LNCAP (cell line): ENCODE results near the gene SRPX.
A peak's percentile ranks its signal among the peaks of the same experiment; 100 is the strongest.

Experiments
- TF ChIP-seq, protein P1 (sequence below): fragments of 450-650 bp; IDR thresholded peaks from 2 replicates; pipeline ENCODE4 v1.5.1; 2017; ENCODE audit warnings: mild to moderate bottlenecking

The SRPX gene

DNA sequence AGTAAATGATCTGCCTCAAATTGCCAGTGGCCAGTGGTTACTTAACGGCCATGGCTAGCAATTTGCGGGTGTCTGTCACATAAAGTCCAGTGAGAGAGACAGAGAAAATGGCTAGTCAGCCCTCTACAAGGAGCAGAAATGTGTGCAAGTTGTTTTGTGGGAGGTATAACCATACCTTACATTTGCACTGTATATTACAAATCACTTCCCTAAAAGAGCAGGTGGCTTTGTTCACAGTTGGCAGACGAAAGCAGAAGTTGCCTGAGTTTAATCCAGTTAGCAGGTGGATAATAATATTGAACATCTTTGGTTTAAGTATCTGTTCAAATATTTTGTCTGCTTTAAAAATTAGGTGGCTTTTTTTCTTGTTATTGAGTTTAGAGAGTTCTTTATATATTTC, 15.6 kb downstream of the SRPX start:
- TF ChIP-seq, protein P1, sequence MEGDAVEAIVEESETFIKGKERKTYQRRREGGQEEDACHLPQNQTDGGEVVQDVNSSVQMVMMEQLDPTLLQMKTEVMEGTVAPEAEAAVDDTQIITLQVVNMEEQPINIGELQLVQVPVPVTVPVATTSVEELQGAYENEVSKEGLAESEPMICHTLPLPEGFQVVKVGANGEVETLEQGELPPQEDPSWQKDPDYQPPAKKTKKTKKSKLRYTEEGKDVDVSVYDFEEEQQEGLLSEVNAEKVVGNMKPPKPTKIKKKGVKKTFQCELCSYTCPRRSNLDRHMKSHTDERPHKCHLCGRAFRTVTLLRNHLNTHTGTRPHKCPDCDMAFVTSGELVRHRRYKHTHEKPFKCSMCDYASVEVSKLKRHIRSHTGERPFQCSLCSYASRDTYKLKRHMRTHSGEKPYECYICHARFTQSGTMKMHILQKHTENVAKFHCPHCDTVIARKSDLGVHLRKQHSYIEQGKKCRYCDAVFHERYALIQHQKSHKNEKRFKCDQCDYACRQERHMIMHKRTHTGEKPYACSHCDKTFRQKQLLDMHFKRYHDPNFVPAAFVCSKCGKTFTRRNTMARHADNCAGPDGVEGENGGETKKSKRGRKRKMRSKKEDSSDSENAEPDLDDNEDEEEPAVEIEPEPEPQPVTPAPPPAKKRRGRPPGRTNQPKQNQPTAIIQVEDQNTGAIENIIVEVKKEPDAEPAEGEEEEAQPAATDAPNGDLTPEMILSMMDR = no peak

DNA sequence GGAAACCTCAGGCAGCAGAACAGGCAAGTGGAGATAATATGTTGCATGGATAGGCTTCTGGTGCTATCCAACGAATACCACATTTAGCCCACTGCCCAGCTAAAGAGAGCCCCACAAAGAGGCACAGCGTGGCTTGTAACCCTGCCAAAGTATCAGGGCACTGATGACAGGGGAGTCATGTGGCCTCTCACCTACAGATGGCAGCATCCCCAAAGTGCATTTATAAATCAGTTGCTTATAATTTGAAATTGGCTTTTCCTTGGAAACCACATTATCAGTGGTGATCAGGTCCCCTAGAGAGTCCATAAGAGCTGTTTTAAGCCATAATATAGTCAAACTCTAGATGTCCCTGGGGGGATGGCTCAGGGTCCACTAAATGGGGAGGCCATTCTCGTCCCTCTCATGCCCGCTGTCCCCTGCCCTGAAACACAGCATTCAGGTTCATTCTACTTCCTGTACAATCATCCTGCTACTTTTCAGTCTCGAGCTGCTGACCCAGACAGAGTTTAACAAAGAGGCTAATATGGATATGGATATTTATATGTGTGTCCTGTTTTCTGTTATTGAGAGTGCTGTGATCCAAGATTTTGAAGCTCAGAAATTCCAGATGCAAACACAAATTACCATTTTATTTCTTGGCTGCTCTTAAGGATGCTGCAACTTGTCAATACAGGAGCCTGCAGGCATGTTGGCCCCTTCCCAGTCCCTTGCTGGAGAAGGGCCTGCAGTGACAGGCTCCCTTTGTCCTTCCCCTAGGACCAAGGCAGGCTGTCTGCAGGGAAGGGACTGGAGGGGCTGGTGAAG, 28.5 kb downstream of the SRPX start:
- TF ChIP-seq, protein P1 = peak; percentile 59

- TF ChIP-seq, protein P1 = no peak
These were observed 31.0 kb downstream of the SRPX start for GRCh38 chrX:38189431-38190250.

- TF ChIP-seq, protein P1 = no peak
These were observed 37.1 kb downstream of the SRPX start for GRCh38 chrX:38183596-38183995.

GRCh38 chrX:38181357-38181756, 39.3 kb downstream of the SRPX start:
- TF ChIP-seq, protein P1 = no peak

- TF ChIP-seq, protein P1 = no peak
These were observed 42.3 kb downstream of the SRPX start for GRCh38 chrX:38178396-38178795.

DNA sequence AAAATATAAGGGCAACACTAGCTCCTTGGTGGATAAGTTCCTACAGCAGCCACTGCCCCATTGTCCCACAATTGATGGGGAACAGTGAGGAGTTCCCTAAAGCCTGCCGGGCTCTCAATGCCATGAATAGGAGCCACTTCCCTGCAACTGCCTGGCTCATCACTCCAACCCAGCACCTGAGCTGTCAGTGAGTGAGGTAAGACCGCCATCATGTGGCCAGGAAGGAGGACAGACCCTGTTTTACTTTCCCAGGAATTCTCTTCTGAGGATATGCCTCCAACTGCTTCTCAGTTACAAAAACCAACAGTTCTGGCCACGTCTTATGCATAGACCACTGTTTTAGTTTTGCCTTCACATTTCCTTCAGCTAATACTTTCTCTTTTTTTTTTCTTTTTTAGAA, 45.5 kb downstream of the SRPX start:
- TF ChIP-seq, protein P1 = peak; percentile 63
